CD4-positive, alpha-beta T cell treated with Interleukin-17A for 4 hours (primary cell): ENCODE data around the gene EEPD1.

Experiments
- DNase-seq: peaks from one replicate; pipeline ENCODE4 v3.0.0-alpha.2; 2020; ENCODE audit warnings: mixed read lengths

Gene EEPD1

GRCh38 chr7:36348256-36348655 lies 195.2 kb downstream of the EEPD1 start:
- DNase-seq, result no peak

DNA sequence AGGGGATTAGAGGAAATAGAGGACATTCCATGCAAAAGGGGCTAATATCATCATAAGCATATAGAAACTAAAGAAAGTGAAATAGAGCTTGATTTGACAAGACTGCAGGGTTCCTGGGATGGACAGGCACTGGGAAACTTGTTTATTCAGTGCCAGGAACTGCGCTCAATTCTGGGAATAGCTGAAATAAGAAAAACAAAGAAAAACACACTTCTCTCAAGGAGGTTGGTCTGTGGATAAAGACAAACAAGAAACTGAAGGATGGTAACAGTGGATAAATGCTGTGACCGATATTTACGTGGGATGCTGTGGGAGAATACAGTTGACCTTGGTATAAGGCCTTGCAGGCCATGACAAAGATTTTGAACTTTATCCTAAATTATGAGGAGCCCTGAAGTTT lies 195.7 kb downstream of the EEPD1 start:
- DNase-seq, result no peak

DNA sequence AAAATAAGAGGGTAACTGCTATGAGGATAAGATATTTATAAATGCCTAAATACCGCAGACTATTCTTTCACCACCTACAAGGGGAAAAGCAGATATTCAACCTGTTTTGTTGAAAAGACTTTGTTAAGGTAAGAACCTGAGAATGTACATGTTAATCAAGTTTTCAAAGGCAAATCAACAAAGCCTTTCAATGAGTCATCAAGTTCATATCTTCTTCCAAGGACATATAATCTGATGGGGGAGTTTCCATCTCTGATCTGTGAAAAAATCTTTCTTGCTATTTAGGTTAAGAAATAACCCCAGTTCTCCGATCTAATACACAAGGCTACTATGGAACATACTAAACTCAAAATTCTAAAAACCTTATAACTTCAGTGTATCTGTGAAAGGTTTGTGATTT lies 196.6 kb downstream of the EEPD1 start:
- DNase-seq, result no peak
